Thoracic aorta (tissue), 2 donors: ENCODE data around the gene UGT1A3. TPM values are rescaled to one million over a fixed set of nuclear protein-coding genes. Genes with fewer than 3 reads are reported as not detected.

ENCODE experiments used
- ATAC-seq: fragments of 150-250 bp; one replicate; pipeline ENCODE4 v1.8.0; 2017; ENCODE audit warnings: low read depth; ENCODE audit not compliant: insufficient number of reproducible peaks, low FRiP score
- DNase-seq: peaks from one replicate; pipeline ENCODE4 v3.0.0-alpha.2; 2020; ENCODE audit warnings: low spot score
- H3K27ac ChIP-seq, 2 donors: fragments of 200-600 bp; sonication (generic); 1 replicate in 1 of 2; 2 replicates in 1 of 2; pipeline ENCODE4 v1.5.1; 2016; ENCODE audit warnings: mild to moderate bottlenecking in 2 of 2, moderate library complexity in 2 of 2
- H3K27me3 ChIP-seq: fragments of 200-600 bp; sonication (generic); replicated peaks from 2 replicates; pipeline ENCODE4 v1.6.0; 2016; ENCODE audit warnings: mild to moderate bottlenecking; ENCODE audit not compliant: insufficient read depth
- H3K36me3 ChIP-seq: fragments of 200-600 bp; sonication (generic); one replicate; pipeline ENCODE4 v1.5.1; 2016
- H3K4me1 ChIP-seq, 2 donors: fragments of 200-600 bp; sonication (generic); 1 replicate in 1 of 2; 2 replicates in 1 of 2; pipeline versions ENCODE4 v1.5.1 to v1.6.0; 2016; ENCODE audit warnings: low read depth in 2 of 2, mild to moderate bottlenecking in 1 of 2; ENCODE audit not compliant: control insufficient read depth in 1 of 2
- H3K4me3 ChIP-seq: fragments of 200-600 bp; sonication (generic); 2 replicates; pipeline ENCODE4 v1.5.1; 2016; ENCODE audit warnings: mild to moderate bottlenecking
- H3K9me3 ChIP-seq: fragments of 200-600 bp; sonication (generic); 2 replicates; pipeline ENCODE4 v1.5.1; 2016
- CTCF ChIP-seq: fragments of 200-600 bp; sonication (generic); IDR thresholded peaks from one replicate; pipeline ENCODE4 v1.5.1; 2019; ENCODE audit warnings: antibody characterized with exemption
- total RNA-seq, 2 donors: library from RNA; depleted of rRNA; stranded (reverse); fragments of >200 nt; gene quantifications; one replicate each; pipeline versions ENCODE4 v1.1.0 to v1.2.3, GENCODE V29; 2016

Gene UGT1A3
- total RNA-seq, 2 donors from 2014 or later, result not detected

GRCh38 chr2:233807966-233808935 lies 79.4 kb downstream of the UGT1A3 start:
- no peak overlapping the region for H3K4me3 ChIP-seq
- ATAC-seq (no peak), DNase-seq (no peak)
- H3K27ac ChIP-seq, result no peak overlapping the region
- no peaks in the 10 kb centered on the region for H3K27me3 ChIP-seq
- H3K36me3 ChIP-seq, result no peaks in the 10 kb centered on the region
- TF ChIP-seq CTCF, result no peak
- no peaks in the 10 kb centered on the region for H3K9me3 ChIP-seq
- no peaks in the 10 kb centered on the region for H3K4me1 ChIP-seq

GRCh38 chr2:233810385-233810784 lies 81.5 kb downstream of the UGT1A3 start:
- Histone ChIP-seq H3K9me3 (no peaks in the 10 kb centered on the region), H3K4me1 (no peaks in the 10 kb centered on the region), H3K36me3 (no peaks in the 10 kb centered on the region), H3K27me3 (no peaks in the 10 kb centered on the region), H3K4me3 (no peak overlapping the region), H3K27ac (no peak overlapping the region)
- ATAC-seq, result no peak
- no peak for TF ChIP-seq CTCF
- no peak for DNase-seq

GRCh38 chr2:233811087-233811486 lies 82.2 kb downstream of the UGT1A3 start:
- H3K9me3 ChIP-seq, result no peaks in the 10 kb centered on the region
- no peak overlapping the region for H3K4me3 ChIP-seq
- H3K4me1 ChIP-seq, result no peaks in the 10 kb centered on the region
- ATAC-seq, result no peak
- no peaks in the 10 kb centered on the region for H3K36me3 ChIP-seq
- no peaks in the 10 kb centered on the region for H3K27me3 ChIP-seq
- H3K27ac ChIP-seq, result no peak overlapping the region
- TF ChIP-seq CTCF, result no peak
- DNase-seq, result no peak

GRCh38 chr2:233811732-233812131 lies 82.9 kb downstream of the UGT1A3 start:
- no peak overlapping the region for H3K4me3 ChIP-seq
- no peaks in the 10 kb centered on the region for H3K36me3 ChIP-seq
- no peak for TF ChIP-seq CTCF
- no peaks in the 10 kb centered on the region for H3K4me1 ChIP-seq
- ATAC-seq (no peak), DNase-seq (no peak)
- no peaks in the 10 kb centered on the region for H3K27me3 ChIP-seq
- H3K9me3 ChIP-seq, result no peaks in the 10 kb centered on the region
- no peak overlapping the region for H3K27ac ChIP-seq

GRCh38 chr2:233813236-233814055 lies 84.6 kb downstream of the UGT1A3 start:
- Histone ChIP-seq H3K9me3 (no peaks in the 10 kb centered on the region), H3K27me3 (no peaks in the 10 kb centered on the region), H3K36me3 (no peaks in the 10 kb centered on the region), H3K4me1 (no peaks in the 10 kb centered on the region), H3K27ac (no peak overlapping the region), H3K4me3 (no peak overlapping the region)
- DNase-seq (no peak), ATAC-seq (no peak)
- TF ChIP-seq CTCF, result no peak
